Pons (tissue), 1 donor: ENCODE data around the gene MMP2.
A peak's percentile ranks its signal among the peaks of the same experiment; 100 is the strongest.

Experiments used
- DNase-seq: peaks from one replicate; pipeline ENCODE4 v3.0.0-alpha.2; 2016; ENCODE audit warnings: low spot score

MMP2 gene

GRCh38 chr16:55513616-55514015, 34.6 kb downstream of the MMP2 start:
- no peak for DNase-seq

GRCh38 chr16:55515111-55515510, 36.1 kb downstream of the MMP2 start:
- DNase-seq = no peak

DNA sequence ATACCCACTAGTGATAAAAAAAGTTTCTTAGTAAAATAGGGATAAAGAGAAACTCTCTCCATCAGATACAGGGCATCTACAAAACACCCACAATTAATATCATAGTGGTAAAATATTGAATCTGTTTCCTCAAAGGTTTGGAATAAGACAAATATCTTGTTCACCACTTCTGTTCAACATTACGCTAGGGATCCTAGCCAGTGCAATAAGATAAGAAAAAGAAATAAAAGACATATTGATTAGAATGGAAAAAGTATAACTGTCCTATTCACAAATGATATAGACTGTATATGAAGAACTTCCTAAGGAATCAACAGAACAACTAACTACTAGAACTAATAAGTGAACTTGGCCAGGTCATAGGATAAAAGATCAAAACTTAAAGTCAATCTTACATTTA, 42.8 kb downstream of the MMP2 start:
- DNase-seq = no peak

- no peak for DNase-seq
These were observed 47.4 kb downstream of the MMP2 start for GRCh38 chr16:55526441-55526840.

- DNase-seq = no peak
These were observed 48.9 kb downstream of the MMP2 start for GRCh38 chr16:55527885-55528284.

DNA sequence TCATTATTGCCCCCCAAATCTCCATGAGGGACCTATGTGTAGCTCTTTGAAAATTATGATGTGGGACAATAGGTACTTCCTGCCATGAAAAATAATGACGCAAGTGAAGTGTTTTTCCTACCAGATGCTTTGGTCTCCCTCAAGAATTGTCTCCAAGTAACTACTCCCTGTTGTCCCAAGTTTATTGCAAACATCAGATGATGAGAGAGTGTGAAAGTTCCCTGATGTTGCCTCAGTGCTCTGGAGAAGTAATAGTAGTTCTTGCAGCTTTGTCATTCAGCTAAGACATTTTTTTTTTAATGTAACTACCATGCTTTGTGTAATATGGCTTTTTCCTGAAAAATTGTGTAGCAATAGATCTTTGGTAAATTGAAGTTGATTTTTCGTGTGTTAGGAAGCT, 50.0 kb downstream of the MMP2 start:
- DNase-seq = no peak

- DNase-seq = no peak
These were observed 51.4 kb downstream of the MMP2 start for GRCh38 chr16:55530316-55530856.

DNA sequence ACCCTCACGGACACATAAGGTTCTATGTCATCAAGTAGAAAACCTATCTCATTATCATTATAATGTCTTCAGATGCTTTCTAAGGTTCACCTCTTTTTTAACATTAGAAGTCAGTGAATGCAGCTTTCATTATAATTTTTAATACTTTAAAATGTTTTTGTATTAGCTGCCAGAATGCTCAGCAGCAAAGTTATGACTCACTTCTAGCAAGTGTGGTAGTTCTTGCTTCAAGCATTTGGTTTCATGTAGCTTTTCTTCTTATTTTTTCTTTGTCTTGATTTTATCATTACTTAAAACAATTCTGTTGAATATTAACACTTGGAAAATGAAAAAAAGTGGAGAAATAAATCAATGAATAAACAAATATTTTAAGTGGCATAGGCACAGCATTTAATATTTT, 53.2 kb downstream of the MMP2 start:
- no peak for DNase-seq

GRCh38 chr16:55534756-55535155, 55.8 kb downstream of the MMP2 start:
- peak; percentile 80 for DNase-seq

- peak; percentile 40 for DNase-seq
These were observed 60.1 kb downstream of the MMP2 start for GRCh38 chr16:55539049-55539448.

DNA sequence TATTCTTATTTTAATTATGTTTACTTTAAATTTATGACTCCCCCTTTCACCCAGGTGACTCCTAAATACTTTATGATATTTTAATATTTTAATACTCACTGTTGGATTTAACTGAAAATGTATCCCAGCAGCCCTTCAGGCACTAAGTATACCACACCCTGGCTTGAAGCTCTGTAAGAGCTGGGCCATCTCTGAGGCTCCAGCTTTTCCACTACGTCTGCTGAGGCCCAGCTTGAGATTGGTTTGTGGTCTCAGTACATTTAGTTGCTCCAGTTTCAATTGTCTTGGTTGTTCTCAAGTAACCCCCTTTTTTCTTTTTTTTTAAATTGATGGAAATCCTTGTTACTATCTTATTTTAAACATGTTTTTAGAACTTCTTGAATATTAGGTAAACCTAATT, 60.5 kb downstream of the MMP2 start:
- no peak for DNase-seq

DNA sequence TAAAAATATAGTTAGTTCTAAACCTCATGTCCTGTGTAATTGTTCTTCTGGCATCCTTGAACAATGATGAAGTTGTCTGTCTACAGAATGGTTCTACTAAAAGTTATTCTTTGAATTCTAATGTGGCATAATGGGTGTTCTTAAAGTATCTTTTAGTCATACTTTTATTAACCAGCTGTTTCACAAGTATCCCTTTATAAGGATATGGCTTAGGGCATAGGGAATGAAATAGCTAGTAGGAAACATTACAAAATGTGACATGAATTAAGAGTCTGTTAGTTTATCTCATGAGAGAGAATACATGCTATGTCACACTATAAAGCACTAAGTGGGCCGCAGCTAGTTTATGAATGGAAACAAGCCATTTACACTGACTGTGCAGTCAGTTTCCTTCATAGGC, 61.2 kb downstream of the MMP2 start:
- no peak for DNase-seq

DNA sequence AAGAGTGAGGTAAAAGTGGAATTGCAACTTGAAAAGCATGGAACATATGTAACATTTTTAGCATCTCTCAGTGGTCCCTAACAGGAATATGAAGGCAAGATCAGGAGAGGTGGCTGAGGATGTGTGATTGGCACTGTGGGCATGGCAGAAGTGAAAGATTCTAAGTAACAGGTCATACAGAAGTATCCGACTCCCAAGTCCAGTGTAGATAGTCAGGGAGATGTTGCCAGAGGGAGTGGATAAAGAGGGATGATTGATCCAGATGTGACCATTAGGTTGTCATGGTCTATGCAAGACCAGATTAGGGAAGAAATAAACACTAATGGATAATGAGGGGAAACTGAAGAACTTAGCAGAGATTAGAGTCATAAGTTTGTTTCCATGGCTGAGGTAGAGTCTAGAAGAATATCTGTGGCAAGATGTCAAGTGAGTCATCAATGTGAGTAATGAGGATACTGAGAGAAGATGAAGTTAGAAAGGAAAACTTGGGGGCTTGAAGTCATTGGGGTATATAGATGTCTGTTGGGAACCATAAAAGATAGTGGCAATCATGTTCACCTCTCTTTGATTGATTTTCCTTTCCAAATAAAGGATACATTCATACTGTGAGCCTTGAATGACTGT, 63.6 kb downstream of the MMP2 start:
- DNase-seq = no peak

GRCh38 chr16:55543472-55543871, 64.5 kb downstream of the MMP2 start:
- peak; percentile 67 for DNase-seq

DNA sequence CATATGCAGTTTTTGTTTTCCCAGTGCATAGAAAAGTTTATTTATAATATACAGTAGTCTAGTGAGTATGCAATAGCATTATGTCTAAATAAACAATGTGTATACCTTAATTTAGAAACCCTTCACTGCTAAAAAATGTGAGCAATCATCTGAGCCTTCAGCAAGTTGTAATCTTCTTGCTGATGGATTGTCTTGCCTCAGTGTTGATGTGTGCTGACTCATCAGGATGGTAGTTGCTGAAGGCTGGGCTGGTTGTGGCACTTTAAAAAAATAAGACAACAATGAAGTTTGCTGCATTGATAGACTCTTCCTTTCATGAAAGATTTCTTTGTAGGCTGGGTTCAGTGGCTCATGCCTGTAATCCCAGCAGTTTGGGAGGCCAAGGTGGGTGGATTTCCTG, 73.6 kb downstream of the MMP2 start:
- no peak for DNase-seq

DNA sequence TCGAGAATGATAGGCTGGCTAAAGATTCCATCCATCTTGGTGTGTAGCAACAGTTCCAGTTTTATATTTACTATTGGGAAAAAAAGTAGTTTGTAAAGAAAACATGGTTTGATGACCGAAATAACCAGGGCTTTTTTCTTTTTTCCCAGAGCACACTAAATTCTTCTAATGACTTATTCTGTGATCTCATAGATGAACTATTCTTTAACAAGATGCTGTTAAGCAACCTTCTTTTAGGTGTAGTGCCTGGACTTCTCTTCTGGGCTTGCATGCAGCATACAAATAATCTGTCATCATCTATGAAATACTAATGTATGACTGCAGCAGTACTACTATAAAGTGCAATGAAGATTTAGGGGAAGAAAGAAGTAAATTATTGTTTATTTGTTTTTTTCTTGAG, 76.4 kb downstream of the MMP2 start:
- DNase-seq = no peak
